Measurements from ENCODE around the gene HOXB8.
A peak's percentile ranks its signal among the peaks of the same experiment; 100 is the strongest.

HOXB8 gene

DNA sequence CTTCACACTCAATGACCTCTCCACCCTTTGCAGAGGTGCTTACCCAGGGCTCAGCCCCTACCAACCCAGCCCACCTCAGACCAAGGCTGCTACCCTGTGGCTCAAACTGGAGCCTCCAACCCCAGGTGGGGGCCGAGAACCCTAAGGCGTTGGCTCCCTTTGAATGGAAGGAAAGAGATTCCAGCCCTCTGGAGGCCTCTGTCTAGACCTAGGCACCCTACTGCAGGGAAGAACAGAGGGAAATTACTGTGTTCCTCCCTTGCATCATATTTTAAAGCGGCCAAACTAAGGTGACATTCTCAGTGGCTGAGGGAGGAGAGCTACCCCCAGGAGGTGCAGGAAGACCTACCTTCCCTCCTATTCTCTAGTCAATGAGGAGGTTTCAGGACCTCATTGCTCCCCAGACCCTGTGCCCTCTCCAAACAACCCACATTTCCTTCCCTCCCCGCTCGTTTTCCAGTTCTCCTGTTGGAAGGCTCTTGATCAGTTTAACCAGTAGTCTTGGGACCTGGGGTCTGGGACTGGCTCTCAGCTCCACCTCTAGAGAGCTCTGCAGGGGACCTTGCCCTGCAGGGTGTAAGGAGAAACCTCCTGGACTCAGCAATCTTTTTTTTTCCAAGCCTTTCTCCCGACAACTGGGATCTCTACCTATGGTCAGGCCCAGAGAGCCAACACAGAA lies 5.5 kb upstream of the HOXB8 start:
- ATAC-seq = no peak
- Mint-ChIP-seq H3K27ac (no peak overlapping the region), H3K36me3 (no peaks in the 10 kb centered on the region), H3K4me1 (peaks cover 22% of the 10 kb centered on the region), H3K4me3 (no peak overlapping the region), H3K27me3 (peaks cover 98% of the 10 kb centered on the region), H3K9me3 (no peaks in the 10 kb centered on the region)

DNA sequence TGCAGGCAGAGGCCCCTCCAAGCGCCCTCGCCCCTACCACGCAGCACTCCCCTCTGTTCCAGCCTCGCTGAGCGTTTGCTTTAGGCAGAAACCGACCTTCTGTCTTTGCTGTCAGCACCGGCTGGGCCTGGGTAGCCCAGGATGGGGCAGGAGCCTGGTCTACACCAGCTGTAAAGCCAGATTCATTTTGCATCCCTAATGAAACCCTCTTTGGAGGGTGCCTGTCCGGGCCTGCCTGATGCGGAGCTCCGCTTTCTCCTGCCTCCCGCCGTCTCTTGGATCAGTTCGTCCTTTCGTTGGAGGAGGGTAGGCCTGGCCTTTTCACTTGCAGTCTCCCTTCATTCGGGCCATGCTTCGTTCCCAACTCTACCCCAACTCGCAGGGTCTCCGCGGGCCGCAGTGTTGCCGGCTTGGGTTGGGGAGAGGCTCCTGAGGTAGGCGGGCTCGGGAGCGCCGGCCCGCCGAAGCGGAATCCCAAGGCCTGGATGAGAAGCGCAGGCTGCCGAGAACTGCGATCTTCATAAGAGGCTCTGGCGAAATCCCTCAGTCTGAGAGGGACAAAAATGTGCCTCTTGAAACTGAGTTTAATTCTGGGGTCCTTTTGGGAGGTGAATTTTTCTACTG lies 4.8 kb upstream of the HOXB8 start:
- Mint-ChIP-seq H3K9me3 (peaks cover 1% of the 10 kb centered on the region), H3K27me3 (peaks cover 99% of the 10 kb centered on the region), H3K36me3 (no peaks in the 10 kb centered on the region), H3K4me1 (peaks cover 23% of the 10 kb centered on the region), H3K27ac (peak overlapping the region; percentile 66), H3K4me3 (peak overlapping the region; percentile 52)
- no peak for ATAC-seq

DNA sequence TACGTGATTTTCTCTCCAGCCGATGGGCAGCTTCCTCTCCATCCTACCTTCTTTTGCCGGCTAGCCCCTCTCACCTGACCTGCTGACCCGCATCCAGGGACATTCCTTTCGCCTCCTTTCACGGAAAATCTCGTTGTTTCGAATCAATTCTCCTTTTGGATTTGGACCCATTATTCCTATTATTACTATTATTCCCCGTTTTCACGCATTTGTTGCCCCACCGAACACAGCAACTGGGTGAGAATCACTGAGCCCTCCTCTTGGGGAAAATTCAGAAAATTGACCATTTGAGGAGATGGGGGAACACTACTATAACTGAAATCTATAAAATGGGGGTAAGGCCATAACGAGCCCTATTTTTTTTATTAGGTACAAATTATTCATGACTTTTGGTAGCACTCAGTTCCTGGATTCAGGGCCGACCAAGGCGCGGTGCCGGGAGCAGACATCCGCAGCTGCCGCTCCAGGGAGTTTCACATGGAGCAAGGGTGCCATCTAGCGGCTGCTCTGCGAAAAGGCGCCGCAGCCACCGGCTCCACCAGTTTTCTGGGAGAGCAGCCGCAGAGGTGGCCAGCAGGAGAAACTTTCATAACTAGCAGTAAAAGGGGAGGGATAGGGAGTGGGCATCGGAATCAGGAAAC lies 3.3 kb upstream of the HOXB8 start:
- Mint-ChIP-seq H3K4me1 (peaks cover 38% of the 10 kb centered on the region), H3K36me3 (no peaks in the 10 kb centered on the region), H3K9me3 (peaks cover 2% of the 10 kb centered on the region), H3K4me3 (peak overlapping the region; percentile 37), H3K27me3 (peaks cover 100% of the 10 kb centered on the region), H3K27ac (no peak overlapping the region)
- ATAC-seq = peak; percentile 71

DNA sequence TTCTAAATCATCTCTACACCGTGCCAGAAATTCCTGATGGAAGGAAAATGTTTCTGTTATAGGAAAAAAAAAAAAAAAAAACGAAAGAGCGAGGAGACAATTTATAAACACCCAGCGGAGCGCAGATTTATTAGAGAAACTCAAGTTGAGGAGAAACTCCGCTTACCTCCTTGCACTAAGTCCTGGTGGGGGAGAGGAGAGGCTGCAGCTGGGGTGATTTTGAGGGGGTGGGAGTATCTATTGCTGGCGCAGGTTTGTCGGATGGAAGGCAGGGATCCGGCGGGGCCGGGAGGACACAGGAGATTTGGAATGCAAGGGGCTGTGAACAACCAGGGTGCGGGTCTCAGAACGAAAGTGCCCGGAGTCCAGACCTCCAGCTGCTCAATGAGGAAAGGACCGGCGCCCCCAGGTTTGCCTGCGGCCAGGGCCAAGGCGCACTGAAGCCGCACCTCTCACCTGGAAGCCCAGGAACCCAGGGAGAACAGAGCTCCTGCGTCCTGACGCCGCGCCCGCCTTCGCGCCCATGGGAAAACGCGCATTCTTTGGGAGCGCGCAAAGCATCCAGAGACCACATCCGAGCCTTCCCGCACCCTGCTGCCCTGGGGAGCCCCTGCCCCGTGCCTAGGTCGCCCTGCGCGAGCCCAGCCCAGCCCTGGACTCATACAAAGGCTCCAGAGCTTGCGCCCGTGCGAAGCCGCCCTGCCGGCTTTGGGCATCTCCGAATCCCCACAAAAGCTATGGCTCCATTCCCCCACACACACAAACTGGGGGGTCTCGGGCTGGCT lies 2.6 kb upstream of the HOXB8 start:
- peaks cover 45% of the 10 kb centered on the region for H3K4me1 Mint-ChIP-seq
- peaks cover 100% of the 10 kb centered on the region for H3K27me3 Mint-ChIP-seq
- no peak for ATAC-seq
- H3K36me3 Mint-ChIP-seq = no peaks in the 10 kb centered on the region
- H3K27ac Mint-ChIP-seq = no peak overlapping the region
- no peak overlapping the region for H3K4me3 Mint-ChIP-seq
- peaks cover 2% of the 10 kb centered on the region for H3K9me3 Mint-ChIP-seq

DNA sequence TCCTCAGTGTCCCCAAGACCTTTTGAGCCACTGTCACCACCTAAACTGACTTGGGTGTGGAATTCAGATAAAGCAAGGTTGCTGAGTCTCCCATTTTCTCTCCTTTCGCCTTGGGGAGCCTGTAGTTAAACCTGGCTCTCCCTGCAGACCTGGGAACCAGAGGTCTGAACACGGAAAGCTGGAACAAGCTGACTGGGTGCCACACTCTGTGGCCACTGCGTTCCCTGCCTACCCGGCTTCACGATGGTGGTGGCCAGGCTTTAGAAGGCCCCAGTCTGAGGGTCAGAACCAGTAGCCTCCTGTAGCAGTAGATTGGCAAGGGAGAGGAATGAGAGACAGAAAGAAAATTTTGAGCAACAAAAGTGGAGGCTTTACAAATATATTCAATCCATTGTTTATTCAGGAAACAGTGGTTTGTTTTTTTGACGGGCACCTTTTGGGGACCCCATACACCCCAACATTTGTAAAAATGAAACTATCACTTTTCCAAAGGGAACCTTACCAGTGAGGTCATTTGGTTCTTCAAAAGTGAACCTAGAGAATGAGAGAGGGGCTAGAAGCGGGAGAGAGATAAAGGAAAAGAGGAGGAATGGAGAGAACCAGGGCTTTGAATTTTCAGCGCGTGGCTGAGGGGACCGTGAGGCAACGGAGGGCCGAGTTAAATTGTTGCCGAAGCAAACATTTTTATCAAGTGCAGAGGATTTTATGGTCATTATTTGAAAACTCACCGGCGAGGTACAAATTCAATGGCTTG lies 1.8 kb upstream of the HOXB8 start:
- Mint-ChIP-seq H3K36me3 (no peaks in the 10 kb centered on the region), H3K4me1 (peaks cover 52% of the 10 kb centered on the region), H3K27me3 (peaks cover 100% of the 10 kb centered on the region), H3K9me3 (peaks cover 2% of the 10 kb centered on the region), H3K27ac (no peak overlapping the region), H3K4me3 (no peak overlapping the region)
- ATAC-seq = no peak

DNA sequence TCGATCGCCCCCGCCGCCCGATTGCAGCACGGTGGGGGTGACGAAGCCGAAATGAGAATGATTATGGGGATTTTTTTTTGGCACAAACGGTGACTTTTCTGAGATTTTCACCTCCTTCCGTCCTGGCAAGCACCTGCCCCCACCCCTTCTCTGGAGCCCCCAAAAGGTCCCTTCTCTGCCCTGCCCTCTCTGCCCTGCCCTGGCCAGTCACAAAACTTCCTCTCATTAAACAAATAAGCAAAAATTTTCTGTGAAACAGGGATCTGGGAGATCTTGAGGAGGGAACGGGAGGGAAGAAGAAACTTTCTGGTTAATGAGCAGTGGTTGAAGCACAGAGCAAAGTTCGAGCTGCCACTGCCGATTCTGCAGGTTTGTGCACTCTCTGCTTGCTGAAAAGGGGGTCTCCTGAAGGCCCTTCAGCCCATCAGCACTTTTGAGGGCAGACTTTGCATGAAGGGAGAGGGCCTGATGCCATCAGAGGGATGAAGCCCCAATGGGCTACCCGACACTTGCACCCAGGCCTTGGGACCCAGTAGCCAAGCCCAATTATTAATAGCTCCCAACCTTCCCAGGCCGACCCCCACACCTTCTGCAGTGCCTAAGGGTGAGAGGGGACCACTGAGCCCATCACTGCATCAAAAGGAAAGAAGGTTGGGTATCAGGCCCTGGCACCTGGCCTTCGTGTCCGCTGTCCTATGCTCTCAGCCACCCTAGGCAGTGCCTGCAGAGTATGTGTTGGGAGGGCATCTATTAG lies 1.0 kb upstream of the HOXB8 start:
- Mint-ChIP-seq H3K27me3 (peaks cover 100% of the 10 kb centered on the region), H3K36me3 (no peaks in the 10 kb centered on the region), H3K4me3 (no peak overlapping the region), H3K27ac (no peak overlapping the region), H3K4me1 (peaks cover 60% of the 10 kb centered on the region), H3K9me3 (peaks cover 2% of the 10 kb centered on the region)
- ATAC-seq = no peak

DNA sequence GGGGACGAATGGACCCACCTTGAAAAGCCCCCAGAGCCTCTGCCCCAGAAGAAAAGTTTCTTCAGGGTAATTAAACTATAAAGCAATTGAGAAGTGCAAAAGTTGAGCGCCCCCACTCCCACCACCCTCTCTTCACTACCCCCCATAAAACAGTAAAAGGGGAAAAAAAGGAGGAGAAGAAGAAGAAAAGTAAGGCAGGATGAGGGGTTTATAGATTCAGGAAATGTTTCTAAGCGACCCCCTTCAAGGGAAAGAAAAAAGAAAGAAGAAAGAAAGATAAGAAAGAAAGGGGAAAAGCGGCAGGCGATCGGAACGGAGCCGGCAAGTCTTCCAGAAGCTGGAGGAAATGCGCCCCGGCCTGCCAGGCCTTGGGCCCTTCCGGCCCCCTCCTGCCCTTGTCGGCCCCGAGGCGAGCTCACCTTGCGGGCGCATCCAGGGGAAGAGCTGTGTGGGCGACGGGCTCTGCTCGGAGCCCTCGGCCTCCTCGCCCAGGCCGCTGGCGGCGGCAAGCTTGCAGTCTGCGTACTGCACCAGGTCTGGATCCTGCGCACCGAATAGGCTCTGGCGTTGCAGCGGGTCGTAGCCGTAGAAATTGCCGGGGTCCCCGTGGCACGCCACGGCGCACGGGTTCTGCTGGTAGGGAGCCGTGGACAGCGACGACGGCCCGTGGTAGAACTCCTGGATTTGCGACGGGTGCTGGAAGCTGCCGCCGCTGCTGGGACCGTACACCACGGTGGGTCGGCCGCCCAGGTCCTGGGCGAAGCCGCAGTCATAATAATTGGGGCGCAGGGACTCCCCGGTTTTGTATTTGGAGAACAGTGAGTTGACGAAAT lies 1.0 kb downstream of the HOXB8 start:
- Mint-ChIP-seq H3K9me3 (peaks cover 2% of the 10 kb centered on the region), H3K4me1 (peaks cover 68% of the 10 kb centered on the region), H3K4me3 (peak overlapping the region; percentile 19), H3K27ac (peak overlapping the region; percentile 33), H3K36me3 (no peaks in the 10 kb centered on the region), H3K27me3 (peaks cover 98% of the 10 kb centered on the region)
- ATAC-seq = no peak

DNA sequence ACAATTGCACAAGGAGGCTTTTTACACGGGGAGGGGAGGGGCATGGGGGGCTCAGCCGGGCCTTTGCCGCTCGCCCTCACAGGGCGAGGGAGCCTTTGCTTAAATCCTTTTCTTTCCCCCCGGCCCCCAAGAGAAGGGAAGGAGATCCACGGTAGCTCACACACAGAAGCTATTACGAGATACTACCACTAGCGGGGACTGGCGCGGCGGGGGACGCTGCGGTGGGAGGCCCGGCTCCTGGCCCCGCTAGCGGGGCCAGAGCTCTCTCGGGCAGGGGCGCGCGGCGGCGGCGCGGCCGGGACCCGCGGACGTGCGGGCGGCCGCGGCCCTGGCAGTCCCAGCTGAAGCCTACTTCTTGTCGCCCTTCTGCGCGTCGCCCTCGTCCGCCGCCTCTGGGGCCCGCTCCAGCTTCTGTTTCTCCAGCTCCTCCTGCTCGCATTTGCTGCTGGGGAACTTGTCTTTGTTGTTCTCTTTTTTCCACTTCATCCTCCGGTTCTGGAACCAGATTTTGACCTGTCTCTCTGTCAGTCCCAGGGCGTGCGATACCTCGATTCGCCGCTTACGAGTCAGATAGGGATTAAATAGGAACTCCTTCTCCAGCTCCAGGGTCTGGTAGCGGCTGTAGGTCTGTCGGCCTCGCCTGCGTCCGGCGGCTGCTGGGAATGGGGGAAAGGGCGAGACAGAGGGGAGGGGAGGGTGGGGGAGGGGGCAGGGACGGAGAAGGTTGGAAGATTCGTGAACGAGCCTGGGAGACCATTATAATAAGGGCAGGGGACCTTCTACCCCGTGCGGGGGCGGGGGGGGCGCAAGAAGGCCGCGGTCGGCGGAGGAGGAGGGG lies 2.0 kb downstream of the HOXB8 start:
- Mint-ChIP-seq H3K4me1 (peaks cover 60% of the 10 kb centered on the region), H3K27ac (peak overlapping the region; percentile 9), H3K9me3 (peaks cover 2% of the 10 kb centered on the region), H3K27me3 (peaks cover 98% of the 10 kb centered on the region), H3K4me3 (peak overlapping the region; percentile 88), H3K36me3 (no peaks in the 10 kb centered on the region)
- no peak for ATAC-seq

DNA sequence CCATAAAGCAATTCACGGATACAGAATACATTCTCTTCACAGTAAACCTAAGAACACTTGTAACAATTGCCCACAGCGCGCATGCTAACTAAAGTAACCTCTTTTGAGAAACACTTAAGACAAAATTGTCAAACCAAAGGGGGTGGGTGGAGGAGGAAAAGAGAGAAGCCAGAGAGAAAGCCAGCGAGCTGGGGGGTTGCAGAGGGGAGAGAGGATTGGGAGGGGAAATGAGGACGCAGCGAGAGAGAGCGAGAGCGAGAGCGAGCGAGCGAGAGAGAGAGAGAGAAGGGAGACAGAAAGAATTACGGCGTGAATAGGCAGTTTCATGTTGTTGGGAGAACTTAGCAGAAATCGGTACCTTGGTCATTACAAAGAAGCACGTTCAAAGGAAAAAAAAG lies 2.6 kb downstream of the HOXB8 start:
- peaks cover 98% of the 10 kb centered on the region for H3K27me3 Mint-ChIP-seq
- H3K4me3 Mint-ChIP-seq = peak overlapping the region; percentile 88
- no peaks in the 10 kb centered on the region for H3K36me3 Mint-ChIP-seq
- peaks cover 63% of the 10 kb centered on the region for H3K4me1 Mint-ChIP-seq
- peak overlapping the region; percentile 9 for H3K27ac Mint-ChIP-seq
- ATAC-seq = no peak
- H3K9me3 Mint-ChIP-seq = peaks cover 2% of the 10 kb centered on the region

DNA sequence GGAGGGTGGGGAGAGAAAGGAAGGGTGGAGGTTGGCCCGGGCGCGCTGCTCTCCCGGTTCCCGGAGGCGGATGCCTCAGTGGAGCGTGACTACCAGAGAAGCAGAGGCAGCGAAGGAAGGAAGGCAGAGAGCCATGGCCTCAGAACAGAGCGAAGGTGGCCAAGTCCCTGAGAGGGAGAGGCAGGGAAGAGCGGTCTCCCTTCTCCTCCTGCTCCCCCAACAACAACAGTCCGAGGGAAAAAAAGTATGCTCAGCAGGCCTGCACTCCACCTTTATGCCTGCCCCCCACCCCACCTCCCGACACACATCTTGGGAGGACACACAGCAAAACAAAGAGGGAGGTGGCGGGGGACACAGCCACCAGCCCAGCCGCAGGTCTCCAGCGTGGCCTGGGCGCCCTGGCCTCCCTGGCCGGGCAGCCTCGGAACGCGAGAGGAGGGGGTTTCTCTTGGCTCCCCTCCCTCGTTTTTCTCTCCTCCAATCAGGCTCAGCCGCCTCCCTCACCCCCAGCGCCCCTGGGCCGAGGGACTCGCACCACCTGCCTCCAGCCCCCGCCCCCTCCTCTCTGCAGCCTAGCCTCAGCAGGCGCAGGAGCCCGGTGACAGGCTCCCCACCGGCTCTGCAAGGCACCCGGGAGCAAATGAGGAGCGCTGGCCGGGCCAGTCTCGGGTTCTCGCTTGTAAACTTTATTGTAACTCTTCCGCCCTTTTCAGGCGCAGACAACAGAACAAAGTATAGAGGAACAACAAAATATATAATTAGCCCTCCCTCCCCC lies 3.2 kb downstream of the HOXB8 start:
- H3K36me3 Mint-ChIP-seq = no peaks in the 10 kb centered on the region
- H3K27me3 Mint-ChIP-seq = peaks cover 98% of the 10 kb centered on the region
- peaks cover 2% of the 10 kb centered on the region for H3K9me3 Mint-ChIP-seq
- ATAC-seq = no peak
- H3K4me1 Mint-ChIP-seq = peaks cover 58% of the 10 kb centered on the region
- peak overlapping the region; percentile 88 for H3K4me3 Mint-ChIP-seq
- H3K27ac Mint-ChIP-seq = peak overlapping the region; percentile 9

DNA sequence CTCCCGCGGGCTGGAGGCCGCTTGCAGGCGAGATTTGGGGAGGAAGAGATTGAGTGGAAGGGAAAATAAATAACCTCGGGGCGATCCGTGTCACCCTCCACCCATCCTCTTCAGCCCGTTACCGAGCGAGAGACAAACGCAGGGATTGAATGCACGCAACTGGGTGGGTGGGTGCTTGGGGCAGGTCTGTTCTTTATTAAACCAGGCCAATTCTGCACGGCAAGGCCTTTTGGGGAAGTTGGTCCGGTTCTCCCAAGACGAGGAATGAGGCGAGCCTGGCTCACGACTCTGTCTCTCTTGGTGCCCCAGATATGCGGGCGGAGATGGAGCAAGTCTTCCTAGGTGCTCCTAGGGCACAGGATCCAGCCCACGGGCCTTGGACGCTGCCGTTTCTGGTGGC lies 3.9 kb downstream of the HOXB8 start:
- Mint-ChIP-seq H3K9me3 (peaks cover 2% of the 10 kb centered on the region), H3K27me3 (peaks cover 98% of the 10 kb centered on the region), H3K4me3 (peak overlapping the region; percentile 88), H3K4me1 (peaks cover 55% of the 10 kb centered on the region), H3K36me3 (no peaks in the 10 kb centered on the region), H3K27ac (peak overlapping the region; percentile 9)
- ATAC-seq = no peak

Measured in stimulated activated memory B cell treated with anti-CD40 and anti-IgM and Interleukin-4, amounts not matched to agents 10 μg/mL and 1 μg/mL and 100 μg/mL, for 72 hours (primary cell).